ENCODE measurements around the gene THUMPD1. TPM values are rescaled to one million over a fixed set of nuclear protein-coding genes. Genes with fewer than 3 reads are reported as not detected.
"Not testable (repeated sequence)": the region's sequence is repeated elsewhere in the genome, so short reads cannot be mapped to it uniquely, and the experiment has no call there.

Gene THUMPD1
- total RNA-seq, 4 donors from 2014 or later: 26.5 to 58.0 (median 44.1) TPM

DNA sequence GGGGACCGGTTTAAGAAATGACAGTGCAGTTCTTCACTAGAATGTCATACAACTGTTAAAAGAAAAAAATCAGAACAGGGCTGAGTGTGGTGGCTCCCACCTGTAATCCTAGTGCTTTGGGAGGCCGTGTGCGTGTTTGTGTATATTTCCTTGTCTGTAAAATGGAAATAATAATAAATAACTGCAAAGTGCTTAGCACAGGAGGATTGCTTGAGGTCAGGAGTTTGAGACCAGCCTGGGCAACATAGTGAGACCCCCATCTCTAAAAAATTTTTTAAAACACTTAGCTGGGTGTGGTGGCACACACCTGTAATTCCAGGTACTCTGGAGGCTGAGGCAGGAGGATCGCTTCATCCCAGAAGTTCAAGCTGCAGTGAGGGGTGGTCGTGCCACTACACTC lies 24.7 kb upstream of the THUMPD1 start:
- TF ChIP-seq, protein P1, sequence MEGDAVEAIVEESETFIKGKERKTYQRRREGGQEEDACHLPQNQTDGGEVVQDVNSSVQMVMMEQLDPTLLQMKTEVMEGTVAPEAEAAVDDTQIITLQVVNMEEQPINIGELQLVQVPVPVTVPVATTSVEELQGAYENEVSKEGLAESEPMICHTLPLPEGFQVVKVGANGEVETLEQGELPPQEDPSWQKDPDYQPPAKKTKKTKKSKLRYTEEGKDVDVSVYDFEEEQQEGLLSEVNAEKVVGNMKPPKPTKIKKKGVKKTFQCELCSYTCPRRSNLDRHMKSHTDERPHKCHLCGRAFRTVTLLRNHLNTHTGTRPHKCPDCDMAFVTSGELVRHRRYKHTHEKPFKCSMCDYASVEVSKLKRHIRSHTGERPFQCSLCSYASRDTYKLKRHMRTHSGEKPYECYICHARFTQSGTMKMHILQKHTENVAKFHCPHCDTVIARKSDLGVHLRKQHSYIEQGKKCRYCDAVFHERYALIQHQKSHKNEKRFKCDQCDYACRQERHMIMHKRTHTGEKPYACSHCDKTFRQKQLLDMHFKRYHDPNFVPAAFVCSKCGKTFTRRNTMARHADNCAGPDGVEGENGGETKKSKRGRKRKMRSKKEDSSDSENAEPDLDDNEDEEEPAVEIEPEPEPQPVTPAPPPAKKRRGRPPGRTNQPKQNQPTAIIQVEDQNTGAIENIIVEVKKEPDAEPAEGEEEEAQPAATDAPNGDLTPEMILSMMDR (IDR thresholded peaks at IDR 0.05): no peak
- no peak for TF ChIP-seq POLR2A (IDR thresholded peaks at IDR 0.05)
- no peak for DNase-seq
- Histone ChIP-seq H3K4me1 (peaks cover 0 to 28% (median 0%) of the 10 kb centered on the region in 3 donors), H3K9me3 (no peaks in the 10 kb centered on the region), H3K4me3 (no peak overlapping the region), H3K36me3 (no peaks in the 10 kb centered on the region), H3K27ac (no peak overlapping the region), H3K27me3 (no peaks in the 10 kb centered on the region)
- 86 to 94% methylated on average over 5 of the region's 5 CpGs for WGBS, 2 donors
- intact Hi-C loops (cut with DNase I): no loop called here

DNA sequence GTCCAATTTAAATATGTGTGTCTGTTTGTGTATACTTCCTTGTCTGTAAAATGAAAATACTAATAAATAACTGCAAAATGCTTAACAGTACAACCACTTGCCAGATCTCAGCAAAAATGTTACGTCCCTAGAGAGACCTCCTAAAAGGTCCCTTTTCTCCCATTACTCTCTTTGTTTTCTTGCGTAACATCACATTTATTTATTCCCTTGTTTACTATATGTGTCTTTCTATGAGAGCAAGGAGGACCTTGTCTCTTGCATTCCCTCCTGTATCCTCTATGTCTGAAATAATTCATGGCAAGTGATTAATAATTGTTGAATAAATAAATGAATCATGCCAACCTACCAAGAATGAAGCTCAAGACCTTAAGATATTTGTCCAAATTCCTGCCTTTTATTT lies 24.1 kb upstream of the THUMPD1 start:
- no peak overlapping the region for H3K4me3 ChIP-seq
- H3K4me1 ChIP-seq: peaks cover 0 to 28% (median 0%) of the 10 kb centered on the region in 3 donors
- no peaks in the 10 kb centered on the region for H3K27me3 ChIP-seq
- H3K27ac ChIP-seq: no peak overlapping the region
- no peaks in the 10 kb centered on the region for H3K36me3 ChIP-seq
- TF ChIP-seq, protein P1 (IDR thresholded peaks at IDR 0.05): no peak
- TF ChIP-seq POLR2A (IDR thresholded peaks at IDR 0.05): no peak
- no peaks in the 10 kb centered on the region for H3K9me3 ChIP-seq
- no peak for DNase-seq
- WGBS, 2 donors: 91 to 92% methylated on average over 2 of the region's 2 CpGs
- intact Hi-C loops (cut with DNase I): no loop called here

DNA sequence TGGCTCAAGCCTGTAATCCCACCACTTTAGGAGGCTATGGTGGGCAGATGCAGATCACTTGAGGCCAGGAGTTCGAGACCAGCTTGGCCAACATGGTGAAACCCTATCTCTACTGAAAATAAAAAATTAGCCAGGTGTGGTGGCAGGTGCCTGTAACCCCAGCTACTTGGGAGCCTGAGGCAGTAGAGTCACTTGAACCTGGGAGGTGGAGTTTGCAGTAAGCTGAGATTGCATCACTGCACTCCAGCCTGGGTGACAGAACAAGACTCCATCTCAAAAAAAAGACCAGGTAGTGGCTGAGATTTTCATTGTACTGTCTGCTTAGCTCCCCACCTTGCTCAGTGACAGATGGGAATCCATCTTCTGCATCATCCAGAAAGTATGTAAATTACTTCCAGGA lies 22.8 kb upstream of the THUMPD1 start:
- H3K36me3 ChIP-seq: not testable (repeated sequence)
- H3K27ac ChIP-seq: peak overlapping the region in 2 of 4 donors; percentile 81 to 83

DNA sequence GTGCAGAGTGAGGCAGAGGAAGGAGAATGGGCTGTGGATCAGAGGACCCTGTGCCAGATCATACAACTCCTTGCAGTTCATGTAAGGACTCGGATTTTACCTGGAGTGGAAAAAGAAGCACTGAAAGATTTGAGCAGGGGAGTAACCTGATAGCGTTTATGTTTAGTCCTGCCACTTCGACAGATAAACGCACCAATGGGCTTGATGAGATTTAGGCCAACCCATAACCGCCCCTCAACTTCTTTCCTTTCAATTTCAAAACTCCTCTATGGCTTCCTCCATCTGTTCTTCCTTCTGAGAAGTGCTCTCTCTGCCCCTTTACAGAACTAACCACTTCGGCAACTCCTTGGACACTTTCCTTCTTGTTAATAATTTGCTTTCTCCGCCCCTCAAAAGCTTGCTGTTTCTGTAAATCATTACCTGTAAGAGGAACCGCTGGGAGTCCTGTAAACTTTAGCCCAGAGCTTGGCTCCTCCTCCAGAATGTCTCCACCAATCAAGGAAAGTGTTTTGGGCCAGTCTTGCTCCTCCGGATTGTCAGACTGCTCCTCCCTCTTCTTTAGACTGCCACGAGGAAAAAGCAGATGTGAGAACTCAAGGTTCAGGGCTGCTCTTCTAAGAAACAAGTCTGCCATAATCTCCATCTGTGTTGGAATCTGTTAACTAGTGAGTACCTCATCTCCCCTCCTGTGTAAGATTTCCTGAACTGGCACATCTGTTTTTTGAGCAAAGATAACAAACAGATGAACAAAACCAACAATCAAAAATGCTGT lies 22.0 kb upstream of the THUMPD1 start, which contains the start of gene ACSM3:
Gene ACSM3 (plus strand): TSS at position 554 of the 772 bp plus-strand sequence. CDS start 6,021 bp downstream, outside the sequence.
- WGBS, 2 donors: 5 to 8% methylated on average over 10 of the region's 10 CpGs
- H3K36me3 ChIP-seq: no peaks in the 10 kb centered on the region
- TF ChIP-seq, protein P1 (IDR thresholded peaks at IDR 0.05): no peak
- TF ChIP-seq POLR2A (IDR thresholded peaks at IDR 0.05): no peak
- intact Hi-C loops (cut with DNase I): no loop called here
- H3K27me3 ChIP-seq: no peaks in the 10 kb centered on the region
- DNase-seq: no peak
- H3K4me1 ChIP-seq: peaks cover 0 to 28% (median 0%) of the 10 kb centered on the region in 3 donors
- peak within 1 kb of the TSS; percentile 22 to 60 (median 52) for H3K4me3 ChIP-seq
- no peaks in the 10 kb centered on the region for H3K9me3 ChIP-seq
- H3K27ac ChIP-seq: peak within 1 kb of the TSS; percentile 50 to 83 (median 69)

More for the DNA sequence above, 22.8 kb upstream of the THUMPD1 start:
- 88 to 89% methylated on average over 1 of the region's 1 CpG for WGBS, 2 donors
- intact Hi-C loops (cut with DNase I); H3K9me3 ChIP-seq; DNase-seq; H3K27me3 ChIP-seq; H3K4me3 ChIP-seq: not testable (repeated sequence)
- H3K4me1 ChIP-seq: peaks cover 0 to 28% (median 0%) of the 10 kb centered on the region in 3 donors

DNA sequence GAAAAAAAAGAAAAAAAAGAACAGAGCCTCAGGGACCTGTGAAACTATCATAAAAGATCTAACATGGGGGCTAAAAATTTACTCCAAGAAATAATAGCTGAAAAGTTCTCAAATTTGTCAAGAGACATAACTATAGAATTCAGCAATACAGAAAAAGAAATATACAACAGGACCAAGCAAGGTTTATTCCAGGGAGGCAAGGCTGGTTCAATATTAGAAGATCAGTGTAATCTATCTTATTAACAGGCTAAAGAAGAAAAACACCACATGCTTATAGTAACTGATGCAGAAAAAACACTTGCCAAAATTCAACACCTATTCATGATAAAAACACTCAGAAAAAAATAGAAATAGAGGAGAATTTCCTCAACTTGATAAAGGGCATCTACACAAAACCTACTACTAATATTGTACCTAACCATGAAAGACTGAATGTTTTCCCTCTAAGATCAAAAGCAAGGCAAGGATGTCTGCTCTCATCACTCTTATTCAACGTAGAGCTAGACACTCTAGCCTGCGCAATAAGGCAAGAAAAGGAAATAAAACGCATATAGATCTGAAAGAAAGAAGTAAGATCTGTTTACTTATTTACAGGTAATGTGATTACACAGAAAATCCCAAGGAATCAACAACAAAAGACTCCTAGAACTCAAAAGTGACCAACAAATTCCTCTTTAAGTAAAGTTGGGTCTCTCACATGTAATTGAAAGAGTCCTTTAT lies 20.9 kb upstream of the THUMPD1 start:
- no peak overlapping the region for H3K4me3 ChIP-seq
- no peaks in the 10 kb centered on the region for H3K36me3 ChIP-seq
- 89 to 96% methylated on average over 3 of the region's 3 CpGs for WGBS, 2 donors
- DNase-seq: no peak
- intact Hi-C loops (cut with DNase I): no loop called here
- peak overlapping the region in 2 of 4 donors; percentile 81 to 83 for H3K27ac ChIP-seq
- H3K4me1 ChIP-seq: peaks cover 0 to 28% (median 0%) of the 10 kb centered on the region in 3 donors
- H3K27me3 ChIP-seq: no peaks in the 10 kb centered on the region
- H3K9me3 ChIP-seq: no peaks in the 10 kb centered on the region
- no peak for TF ChIP-seq POLR2A (IDR thresholded peaks at IDR 0.05)
- TF ChIP-seq, protein P1 (IDR thresholded peaks at IDR 0.05): no peak
